Measurements from ENCODE around the gene TGFBR1.

DNA sequence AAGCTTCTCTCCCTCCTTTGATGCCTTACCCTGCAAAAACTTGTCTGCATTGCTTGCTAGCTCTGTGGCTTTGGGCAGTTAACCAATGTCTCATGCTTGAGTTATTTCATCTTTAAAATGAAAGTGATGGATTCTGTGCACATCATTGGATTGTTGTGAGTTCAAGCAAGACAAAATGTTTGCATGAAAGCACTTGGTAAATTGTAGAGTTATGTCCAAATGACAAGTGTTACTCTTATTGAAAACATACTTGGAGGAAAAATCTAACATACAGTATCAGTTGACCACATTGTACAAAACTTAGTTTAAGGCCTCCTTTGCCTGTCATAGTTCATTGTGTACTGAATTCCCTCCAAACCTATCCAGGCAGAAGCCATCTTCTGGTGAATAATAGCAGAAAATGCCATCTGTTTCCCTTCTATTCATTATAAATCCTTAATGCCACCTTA is 30.0 kb downstream of the TGFBR1 start:
- TF ChIP-seq, protein P1, sequence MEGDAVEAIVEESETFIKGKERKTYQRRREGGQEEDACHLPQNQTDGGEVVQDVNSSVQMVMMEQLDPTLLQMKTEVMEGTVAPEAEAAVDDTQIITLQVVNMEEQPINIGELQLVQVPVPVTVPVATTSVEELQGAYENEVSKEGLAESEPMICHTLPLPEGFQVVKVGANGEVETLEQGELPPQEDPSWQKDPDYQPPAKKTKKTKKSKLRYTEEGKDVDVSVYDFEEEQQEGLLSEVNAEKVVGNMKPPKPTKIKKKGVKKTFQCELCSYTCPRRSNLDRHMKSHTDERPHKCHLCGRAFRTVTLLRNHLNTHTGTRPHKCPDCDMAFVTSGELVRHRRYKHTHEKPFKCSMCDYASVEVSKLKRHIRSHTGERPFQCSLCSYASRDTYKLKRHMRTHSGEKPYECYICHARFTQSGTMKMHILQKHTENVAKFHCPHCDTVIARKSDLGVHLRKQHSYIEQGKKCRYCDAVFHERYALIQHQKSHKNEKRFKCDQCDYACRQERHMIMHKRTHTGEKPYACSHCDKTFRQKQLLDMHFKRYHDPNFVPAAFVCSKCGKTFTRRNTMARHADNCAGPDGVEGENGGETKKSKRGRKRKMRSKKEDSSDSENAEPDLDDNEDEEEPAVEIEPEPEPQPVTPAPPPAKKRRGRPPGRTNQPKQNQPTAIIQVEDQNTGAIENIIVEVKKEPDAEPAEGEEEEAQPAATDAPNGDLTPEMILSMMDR (IDR thresholded peaks at IDR 0.05; ENCODE audit: low read depth, low read length, poor library complexity, severe bottlenecking): no peak
- no peak for TF ChIP-seq EZH2phosphoT487 (IDR thresholded peaks at IDR 0.05; ENCODE audit: borderline replicate concordance, low read length)

Data from DOHH2 (cell line).